ENCODE results near the gene TPX2. TPM values are rescaled to one million over a fixed set of nuclear protein-coding genes. Genes with fewer than 3 reads are reported as not detected.

The TPX2 gene
- total RNA-seq, 4 donors from 2014 or later, result 4.4 to 11.2 (median 9.7) TPM

DNA sequence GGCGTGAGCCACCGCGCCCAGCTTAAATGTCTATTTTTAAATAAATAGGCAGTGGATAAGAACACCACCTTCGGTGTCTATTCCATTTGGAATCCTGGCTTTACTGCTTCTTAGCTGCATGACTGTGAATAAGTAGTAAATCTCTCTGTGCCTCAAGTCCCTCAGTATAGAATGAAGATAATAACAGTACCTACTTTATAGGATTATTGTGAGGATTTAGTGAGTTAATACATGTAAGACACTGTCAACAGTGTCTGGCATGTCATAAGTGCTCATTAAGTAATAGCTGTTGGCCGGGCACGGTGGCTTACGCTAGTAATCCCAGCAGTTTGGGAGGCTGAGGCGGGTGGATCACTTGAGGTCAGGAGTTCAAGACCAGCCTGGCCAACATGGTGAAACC lies 10.1 kb downstream of the TPX2 start:
- WGBS, result 99% methylated on average over 8 of the region's 8 CpGs
- peaks cover 7% of the 10 kb centered on the region for H3K4me1 ChIP-seq
- no peak for DNase-seq (ENCODE audit: low spot score in 2 of 2)

DNA sequence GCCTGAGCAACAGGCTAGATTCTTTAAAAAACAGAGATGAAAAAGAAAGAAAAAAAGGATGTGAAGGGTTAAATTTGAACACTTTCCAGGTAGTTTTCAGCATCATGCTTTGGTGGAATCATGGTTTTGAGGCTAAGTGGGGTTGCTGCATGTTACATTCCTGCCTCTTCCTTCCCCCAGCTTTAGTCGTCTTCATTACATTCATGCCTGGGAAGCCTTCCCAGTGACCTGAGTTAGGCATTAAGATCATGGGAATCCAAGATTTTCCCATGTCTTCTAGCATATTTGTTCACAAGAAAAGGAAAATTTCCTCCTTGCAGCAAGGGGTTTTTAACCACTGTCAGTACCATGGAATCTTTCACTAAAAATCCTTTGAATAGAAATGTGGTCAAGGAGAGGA lies 12.0 kb downstream of the TPX2 start:
- no peaks in the 10 kb centered on the region for H3K9me3 ChIP-seq
- DNase-seq (ENCODE audit: low spot score in 2 of 2), result no peak
- H3K4me1 ChIP-seq, result peaks cover 7% of the 10 kb centered on the region
- no peak overlapping the region for H3K4me3 ChIP-seq
- no peak for TF ChIP-seq POLR2A (IDR thresholded peaks at IDR 0.05)
- no peaks in the 10 kb centered on the region for H3K27me3 ChIP-seq
- no peaks in the 10 kb centered on the region for H3K36me3 ChIP-seq
- WGBS, result 53% methylated on average over 1 of the region's 1 CpG
- no peak overlapping the region for H3K27ac ChIP-seq

More for the DNA sequence above, 10.1 kb downstream of the TPX2 start:
- Histone ChIP-seq H3K27me3 (no peaks in the 10 kb centered on the region), H3K27ac (no peak overlapping the region), H3K36me3 (no peaks in the 10 kb centered on the region), H3K4me3 (no peak overlapping the region), H3K9me3 (no peaks in the 10 kb centered on the region)
- TF ChIP-seq POLR2AphosphoS5 (IDR thresholded peaks at IDR 0.05), result no peak
- no peak for TF ChIP-seq POLR2A (IDR thresholded peaks at IDR 0.05)
- TF ChIP-seq, protein P1, sequence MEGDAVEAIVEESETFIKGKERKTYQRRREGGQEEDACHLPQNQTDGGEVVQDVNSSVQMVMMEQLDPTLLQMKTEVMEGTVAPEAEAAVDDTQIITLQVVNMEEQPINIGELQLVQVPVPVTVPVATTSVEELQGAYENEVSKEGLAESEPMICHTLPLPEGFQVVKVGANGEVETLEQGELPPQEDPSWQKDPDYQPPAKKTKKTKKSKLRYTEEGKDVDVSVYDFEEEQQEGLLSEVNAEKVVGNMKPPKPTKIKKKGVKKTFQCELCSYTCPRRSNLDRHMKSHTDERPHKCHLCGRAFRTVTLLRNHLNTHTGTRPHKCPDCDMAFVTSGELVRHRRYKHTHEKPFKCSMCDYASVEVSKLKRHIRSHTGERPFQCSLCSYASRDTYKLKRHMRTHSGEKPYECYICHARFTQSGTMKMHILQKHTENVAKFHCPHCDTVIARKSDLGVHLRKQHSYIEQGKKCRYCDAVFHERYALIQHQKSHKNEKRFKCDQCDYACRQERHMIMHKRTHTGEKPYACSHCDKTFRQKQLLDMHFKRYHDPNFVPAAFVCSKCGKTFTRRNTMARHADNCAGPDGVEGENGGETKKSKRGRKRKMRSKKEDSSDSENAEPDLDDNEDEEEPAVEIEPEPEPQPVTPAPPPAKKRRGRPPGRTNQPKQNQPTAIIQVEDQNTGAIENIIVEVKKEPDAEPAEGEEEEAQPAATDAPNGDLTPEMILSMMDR (IDR thresholded peaks at IDR 0.05), result no peak
- TF ChIP-seq EP300 (IDR thresholded peaks at IDR 0.05), result no peak

DNA sequence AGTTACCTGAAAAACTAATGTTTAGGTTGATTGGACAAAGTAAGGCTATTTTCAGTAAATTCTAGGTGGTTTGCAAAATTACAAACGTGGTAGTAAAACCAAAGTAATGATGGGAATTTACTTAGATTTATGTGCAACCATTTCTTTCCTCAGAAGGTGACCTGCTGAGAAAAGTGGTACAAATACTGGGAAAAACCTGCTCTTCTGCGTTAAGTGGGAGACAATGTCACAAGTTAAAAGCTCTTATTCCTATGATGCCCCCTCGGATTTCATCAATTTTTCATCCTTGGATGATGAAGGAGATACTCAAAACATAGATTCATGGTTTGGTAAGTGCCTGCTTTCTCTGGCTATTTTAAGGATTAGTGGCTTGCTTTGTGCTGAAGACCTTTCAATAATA lies 18.2 kb downstream of the TPX2 start:
- Histone ChIP-seq H3K4me3 (no peak overlapping the region), H3K27me3 (no peaks in the 10 kb centered on the region), H3K4me1 (no peaks in the 10 kb centered on the region), H3K27ac (no peak overlapping the region), H3K36me3 (no peaks in the 10 kb centered on the region), H3K9me3 (no peaks in the 10 kb centered on the region)
- no peak for TF ChIP-seq EP300 (IDR thresholded peaks at IDR 0.05)
- TF ChIP-seq POLR2AphosphoS5 (IDR thresholded peaks at IDR 0.05), result no peak
- no peak for TF ChIP-seq POLR2A (IDR thresholded peaks at IDR 0.05)
- TF ChIP-seq, protein P1 (IDR thresholded peaks at IDR 0.05), result no peak
- WGBS, result 88% methylated on average over 3 of the region's 3 CpGs
- DNase-seq (ENCODE audit: low spot score in 2 of 2), result no peak

DNA sequence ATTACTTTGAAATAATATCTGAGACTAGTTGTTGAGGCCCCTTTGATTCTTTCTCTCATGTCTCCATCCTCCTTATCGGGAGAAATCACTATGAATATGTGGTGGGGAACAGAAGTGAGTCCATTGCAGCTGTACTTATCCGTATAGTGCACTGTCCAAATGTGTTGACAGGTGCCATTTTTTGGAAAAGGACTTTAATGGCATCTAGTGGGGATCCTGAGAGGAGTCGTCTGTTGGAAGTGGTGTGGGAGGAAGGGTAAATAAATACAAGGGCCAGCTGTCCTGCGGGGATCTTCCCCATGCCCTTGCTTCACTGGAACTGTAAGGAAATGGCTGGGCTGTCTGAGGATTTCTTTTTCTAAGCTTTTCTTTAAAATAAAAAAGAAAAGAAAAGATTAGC lies 19.4 kb downstream of the TPX2 start:
- TF ChIP-seq POLR2AphosphoS5 (IDR thresholded peaks at IDR 0.05) (no peak), EP300 (IDR thresholded peaks at IDR 0.05) (no peak), POLR2A (IDR thresholded peaks at IDR 0.05) (no peak)
- TF ChIP-seq, protein P1 (IDR thresholded peaks at IDR 0.05), result no peak
- H3K27ac ChIP-seq, result no peak overlapping the region
- H3K27me3 ChIP-seq, result no peaks in the 10 kb centered on the region
- no peaks in the 10 kb centered on the region for H3K9me3 ChIP-seq
- no peaks in the 10 kb centered on the region for H3K36me3 ChIP-seq
- no peak overlapping the region for H3K4me3 ChIP-seq
- no peaks in the 10 kb centered on the region for H3K4me1 ChIP-seq
- 92% methylated on average over 4 of the region's 4 CpGs for WGBS
- DNase-seq (ENCODE audit: low spot score in 2 of 2), result no peak

DNA sequence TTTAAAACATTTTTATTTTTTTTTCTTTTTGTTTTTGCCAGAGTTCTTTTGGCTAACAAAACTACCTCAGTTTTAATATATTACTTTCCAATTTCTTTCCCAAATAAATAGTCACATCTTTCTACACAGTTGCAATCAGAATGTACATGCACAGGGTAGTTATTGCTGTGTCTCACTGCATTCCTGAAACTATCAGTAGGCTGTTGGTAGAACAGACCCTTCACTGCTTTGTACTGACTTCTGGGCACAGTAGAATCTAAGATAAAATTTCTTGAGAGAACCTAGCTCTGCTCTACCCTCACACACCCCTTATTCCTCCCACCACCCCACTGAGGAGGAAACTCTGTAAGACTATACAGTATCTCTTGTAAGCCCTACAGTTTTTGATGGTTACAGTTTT lies 19.9 kb downstream of the TPX2 start:
- Histone ChIP-seq H3K4me1 (no peaks in the 10 kb centered on the region), H3K4me3 (no peak overlapping the region), H3K27ac (no peak overlapping the region), H3K27me3 (no peaks in the 10 kb centered on the region), H3K9me3 (no peaks in the 10 kb centered on the region), H3K36me3 (no peaks in the 10 kb centered on the region)
- DNase-seq (ENCODE audit: low spot score in 2 of 2), result no peak
- TF ChIP-seq POLR2AphosphoS5 (IDR thresholded peaks at IDR 0.05) (no peak), EP300 (IDR thresholded peaks at IDR 0.05) (no peak), POLR2A (IDR thresholded peaks at IDR 0.05) (no peak)
- TF ChIP-seq, protein P1 (IDR thresholded peaks at IDR 0.05), result no peak

DNA sequence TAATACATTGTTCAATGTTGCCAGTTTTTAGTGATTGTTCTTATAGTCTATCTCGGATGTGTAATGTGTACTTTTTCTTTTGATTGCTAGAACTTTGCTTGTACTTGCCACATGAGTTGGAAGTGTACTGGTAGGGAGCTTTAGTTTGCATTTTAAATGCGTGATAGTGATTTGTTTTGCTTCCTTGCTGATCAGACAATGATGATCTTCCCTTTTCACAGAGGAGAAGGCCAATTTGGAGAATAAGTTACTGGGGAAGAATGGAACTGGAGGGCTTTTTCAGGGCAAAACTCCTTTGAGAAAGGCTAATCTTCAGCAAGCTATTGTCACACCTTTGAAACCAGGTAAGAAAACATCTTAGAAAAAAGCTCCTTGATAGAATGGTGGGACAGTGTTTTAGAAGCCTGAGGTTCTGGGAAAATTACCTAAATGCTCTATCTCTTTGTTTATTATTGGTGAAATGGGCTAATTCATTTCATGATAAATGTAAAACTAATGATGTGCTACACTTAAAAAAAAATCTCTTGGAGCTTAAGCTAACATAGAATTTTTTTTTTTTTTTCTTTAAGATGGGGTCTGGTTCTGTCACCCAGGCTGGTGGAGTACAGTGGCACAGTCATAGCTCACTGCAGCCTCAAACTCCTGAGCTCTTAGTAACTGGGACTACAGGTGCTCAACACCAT lies 20.9 kb downstream of the TPX2 start:
- Histone ChIP-seq H3K4me3 (no peak overlapping the region), H3K9me3 (no peaks in the 10 kb centered on the region), H3K27ac (no peak overlapping the region), H3K27me3 (no peaks in the 10 kb centered on the region), H3K36me3 (no peaks in the 10 kb centered on the region), H3K4me1 (no peaks in the 10 kb centered on the region)
- no peak for DNase-seq (ENCODE audit: low spot score in 2 of 2)
- WGBS, result 87% methylated on average over 2 of the region's 2 CpGs
- TF ChIP-seq, protein P1 (IDR thresholded peaks at IDR 0.05), result no peak
- no peak for TF ChIP-seq EP300 (IDR thresholded peaks at IDR 0.05)
